HUES6 (cell line): ENCODE measurements around the gene KAT6B.

Experiments
- H3K27ac ChIP-seq: 2 replicates; pipeline ENCODE4 v1.7.0; 2013; ENCODE audit warnings: low read depth, mild to moderate bottlenecking, low read length, inconsistent platforms
- H3K27me3 ChIP-seq: 2 replicates; pipeline ENCODE4 v1.6.1; 2013; ENCODE audit warnings: low read length; ENCODE audit not compliant: control insufficient read depth, insufficient read depth
- H3K36me3 ChIP-seq: 2 replicates; pipeline ENCODE4 v1.6.1; 2013; ENCODE audit warnings: low read length; ENCODE audit not compliant: control insufficient read depth, insufficient read depth
- H3K4me1 ChIP-seq: 2 replicates; pipeline ENCODE4 v1.6.1; 2013; ENCODE audit warnings: low read length; ENCODE audit not compliant: control insufficient read depth, insufficient read depth
- H3K4me3 ChIP-seq: 2 replicates; pipeline ENCODE4 v1.5.1; 2013; ENCODE audit warnings: low read depth, low read length
- H3K9ac ChIP-seq: one replicate; pipeline ENCODE4 v1.6.1; 2013; ENCODE audit warnings: mild to moderate bottlenecking, low read length
- H3K9me3 ChIP-seq: 2 replicates; pipeline ENCODE4 v1.6.1; 2013; ENCODE audit warnings: low read depth, low read length; ENCODE audit not compliant: control insufficient read depth, insufficient read depth

Gene KAT6B

GRCh38 chr10:75062506-75063299 is 236.3 kb downstream of the KAT6B start:
- H3K27ac ChIP-seq, result no peak overlapping the region
- no peaks in the 10 kb centered on the region for H3K9me3 ChIP-seq
- no peaks in the 10 kb centered on the region for H3K27me3 ChIP-seq
- peaks cover 15% of the 10 kb centered on the region; the same call in 1 of the 2 replicates for H3K4me1 ChIP-seq
- H3K4me3 ChIP-seq, result no peak overlapping the region
- H3K9ac ChIP-seq, result no peak overlapping the region
- H3K36me3 ChIP-seq, result no peaks in the 10 kb centered on the region

- Histone ChIP-seq H3K27me3 (no peaks in the 10 kb centered on the region), H3K9ac (no peak overlapping the region), H3K9me3 (no peaks in the 10 kb centered on the region), H3K27ac (no peak overlapping the region), H3K36me3 (no peaks in the 10 kb centered on the region), H3K4me3 (no peak overlapping the region), H3K4me1 (peaks cover 5% of the 10 kb centered on the region; the same call in 1 of the 2 replicates)
These were observed 237.2 kb downstream of the KAT6B start for GRCh38 chr10:75063461-75064230.

GRCh38 chr10:75065076-75065475 is 238.7 kb downstream of the KAT6B start:
- Histone ChIP-seq H3K27me3 (no peaks in the 10 kb centered on the region), H3K27ac (no peak overlapping the region), H3K4me3 (no peak overlapping the region), H3K9ac (no peak overlapping the region), H3K4me1 (no peaks in the 10 kb centered on the region), H3K9me3 (no peaks in the 10 kb centered on the region), H3K36me3 (no peaks in the 10 kb centered on the region)

GRCh38 chr10:75066271-75066670 is 239.9 kb downstream of the KAT6B start:
- H3K36me3 ChIP-seq, result no peaks in the 10 kb centered on the region
- H3K27me3 ChIP-seq, result peaks cover 5% of the 10 kb centered on the region; the same call in 1 of the 2 replicates
- H3K27ac ChIP-seq, result no peak overlapping the region
- no peak overlapping the region for H3K9ac ChIP-seq
- H3K4me3 ChIP-seq, result no peak overlapping the region
- no peaks in the 10 kb centered on the region for H3K4me1 ChIP-seq
- H3K9me3 ChIP-seq, result no peaks in the 10 kb centered on the region

GRCh38 chr10:75067272-75067671 is 240.9 kb downstream of the KAT6B start:
- no peaks in the 10 kb centered on the region for H3K9me3 ChIP-seq
- peaks cover 8% of the 10 kb centered on the region; the same call in 1 of the 2 replicates for H3K27me3 ChIP-seq
- no peak overlapping the region for H3K9ac ChIP-seq
- H3K4me1 ChIP-seq, result no peaks in the 10 kb centered on the region
- no peak overlapping the region for H3K4me3 ChIP-seq
- no peak overlapping the region for H3K27ac ChIP-seq
- H3K36me3 ChIP-seq, result no peaks in the 10 kb centered on the region

GRCh38 chr10:75068523-75068922 is 242.1 kb downstream of the KAT6B start:
- no peak overlapping the region for H3K4me3 ChIP-seq
- peaks cover 12% of the 10 kb centered on the region; the same call in 1 of the 2 replicates for H3K27me3 ChIP-seq
- no peaks in the 10 kb centered on the region for H3K4me1 ChIP-seq
- no peaks in the 10 kb centered on the region for H3K36me3 ChIP-seq
- H3K9me3 ChIP-seq, result no peaks in the 10 kb centered on the region
- no peak overlapping the region for H3K27ac ChIP-seq
- no peak overlapping the region for H3K9ac ChIP-seq

GRCh38 chr10:75070476-75070875 is 244.1 kb downstream of the KAT6B start:
- Histone ChIP-seq H3K36me3 (no peaks in the 10 kb centered on the region), H3K4me1 (no peaks in the 10 kb centered on the region), H3K27me3 (peaks cover 23% of the 10 kb centered on the region; the same call in 1 of the 2 replicates), H3K9ac (no peak overlapping the region), H3K9me3 (no peaks in the 10 kb centered on the region), H3K27ac (no peak overlapping the region), H3K4me3 (no peak overlapping the region)

- H3K9ac ChIP-seq, result no peak overlapping the region
These were observed 244.6 kb downstream of the KAT6B start for GRCh38 chr10:75070961-75071428.

GRCh38 chr10:75071756-75072155 is 245.4 kb downstream of the KAT6B start:
- H3K27me3 ChIP-seq, result peaks cover 36% of the 10 kb centered on the region; the same call in 1 of the 2 replicates
- no peak overlapping the region for H3K4me3 ChIP-seq
- H3K9me3 ChIP-seq, result no peaks in the 10 kb centered on the region
- no peak overlapping the region for H3K9ac ChIP-seq
- no peaks in the 10 kb centered on the region for H3K36me3 ChIP-seq
- no peak overlapping the region for H3K27ac ChIP-seq
- peaks cover 9% of the 10 kb centered on the region for H3K4me1 ChIP-seq

More at GRCh38 chr10:75070961-75071428, 244.6 kb downstream of the KAT6B start:
- Histone ChIP-seq H3K4me1 (peaks cover 1% of the 10 kb centered on the region), H3K9me3 (no peaks in the 10 kb centered on the region), H3K27me3 (peaks cover 28% of the 10 kb centered on the region; the same call in 1 of the 2 replicates), H3K27ac (no peak overlapping the region), H3K4me3 (no peak overlapping the region), H3K36me3 (no peaks in the 10 kb centered on the region)

- H3K4me1 ChIP-seq, result peaks cover 11% of the 10 kb centered on the region
- no peaks in the 10 kb centered on the region for H3K9me3 ChIP-seq
- no peak overlapping the region for H3K27ac ChIP-seq
- no peak overlapping the region for H3K9ac ChIP-seq
- no peak overlapping the region for H3K4me3 ChIP-seq
- H3K27me3 ChIP-seq, result peaks cover 43% of the 10 kb centered on the region; the same call in 1 of the 2 replicates
- H3K36me3 ChIP-seq, result no peaks in the 10 kb centered on the region
These were observed 246.3 kb downstream of the KAT6B start for GRCh38 chr10:75072727-75073126.

- Histone ChIP-seq H3K9me3 (no peaks in the 10 kb centered on the region), H3K27ac (no peak overlapping the region), H3K4me3 (no peak overlapping the region), H3K36me3 (no peaks in the 10 kb centered on the region), H3K4me1 (peaks cover 11% of the 10 kb centered on the region), H3K9ac (no peak overlapping the region), H3K27me3 (peaks cover 47% of the 10 kb centered on the region; the same call in 1 of the 2 replicates)
These were observed 247.0 kb downstream of the KAT6B start for GRCh38 chr10:75073442-75073841.
